ENCODE data around the gene CNTNAP5. TPM values are rescaled to one million over a fixed set of nuclear protein-coding genes. Genes with fewer than 3 reads are reported as not detected.

CNTNAP5 gene
- total RNA-seq, 3 donors from 2014 or later (not counting 1 experiment from before 2014, with no cell fraction given), result not detected

- no peaks in the 10 kb centered on the region for H3K27me3 ChIP-seq (ENCODE audit: control insufficient read depth, insufficient read depth, low read length)
Measured at GRCh38 chr2:124662946-124663644, 638.0 kb downstream of the CNTNAP5 start.

GRCh38 chr2:124663645-124663997 lies 638.5 kb downstream of the CNTNAP5 start:
- H3K27ac Mint-ChIP-seq, result no peak overlapping the region
- Histone ChIP-seq H3K27ac (ENCODE audit: low read length) (no peak overlapping the region), H3K36me3 (ENCODE audit: control insufficient read depth, insufficient read depth, low read length) (no peaks in the 10 kb centered on the region), H3K4me1 (ENCODE audit: control insufficient read depth, insufficient read depth, low read length) (no peaks in the 10 kb centered on the region), H3K4me3 (ENCODE audit: low read length) (no peak overlapping the region), H3K27me3 (ENCODE audit: control insufficient read depth, insufficient read depth, low read length) (no peaks in the 10 kb centered on the region), H3K9me3 (ENCODE audit: control insufficient read depth, insufficient read depth, low read length) (no peaks in the 10 kb centered on the region)
- H3K4me3 Mint-ChIP-seq, result no peak overlapping the region
- H3K27me3 Mint-ChIP-seq (ENCODE audit: low read depth in 2 of 2), result no peaks in the 10 kb centered on the region
- no peak for ATAC-seq
- intact Hi-C loops (cut with micrococcal nuclease), result no loop called here
- H3K9me3 Mint-ChIP-seq, result peaks cover 7 to 10% of the 10 kb centered on the region in 2 donors
- no peaks in the 10 kb centered on the region for H3K4me1 Mint-ChIP-seq
- H3K36me3 Mint-ChIP-seq, result no peaks in the 10 kb centered on the region
- no peak for TF ChIP-seq CTCF (IDR thresholded peaks at IDR 0.05)
- DNase-seq, result no peak

More at GRCh38 chr2:124662946-124663644, 638.0 kb downstream of the CNTNAP5 start:
- Histone ChIP-seq H3K4me1 (ENCODE audit: control insufficient read depth, insufficient read depth, low read length) (no peaks in the 10 kb centered on the region), H3K9me3 (ENCODE audit: control insufficient read depth, insufficient read depth, low read length) (no peaks in the 10 kb centered on the region), H3K36me3 (ENCODE audit: control insufficient read depth, insufficient read depth, low read length) (no peaks in the 10 kb centered on the region), H3K27ac (ENCODE audit: low read length) (no peak overlapping the region), H3K4me3 (ENCODE audit: low read length) (no peak overlapping the region)
- Mint-ChIP-seq H3K27ac (no peak overlapping the region), H3K27me3 (ENCODE audit: low read depth in 2 of 2) (no peaks in the 10 kb centered on the region), H3K36me3 (no peaks in the 10 kb centered on the region), H3K9me3 (peaks cover 6 to 10% of the 10 kb centered on the region in 2 donors), H3K4me1 (no peaks in the 10 kb centered on the region), H3K4me3 (no peak overlapping the region)
- WGBS (ENCODE audit: insufficient coverage), result 94% methylated on average over 9 of the region's 9 CpGs
- no peak for TF ChIP-seq CTCF (IDR thresholded peaks at IDR 0.05)
- intact Hi-C loops (cut with micrococcal nuclease), result no loop called here
- no peak for ATAC-seq
- DNase-seq, result no peak

DNA sequence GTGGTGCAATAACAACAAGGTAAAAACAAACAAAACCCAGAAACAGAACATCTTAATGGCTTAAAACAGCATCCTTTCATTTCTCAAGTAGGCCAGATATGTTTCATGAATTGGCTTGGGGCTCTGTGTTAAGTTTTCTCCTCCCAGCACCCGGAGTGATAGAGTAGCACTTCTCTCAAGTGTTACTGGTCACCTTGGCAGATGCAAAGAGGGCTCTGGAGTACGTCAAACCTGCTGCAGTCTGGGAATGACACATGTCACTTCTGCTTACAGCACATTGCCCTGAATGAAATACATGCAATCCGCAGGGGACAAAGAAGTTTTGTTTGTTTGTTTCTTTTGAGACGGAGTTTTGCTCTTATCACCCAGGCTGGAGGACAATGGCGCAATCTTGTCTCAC lies 639.3 kb downstream of the CNTNAP5 start:
- H3K27me3 Mint-ChIP-seq (ENCODE audit: low read depth in 2 of 2), result no peaks in the 10 kb centered on the region
- H3K27ac Mint-ChIP-seq, result no peak overlapping the region
- TF ChIP-seq CTCF (IDR thresholded peaks at IDR 0.05), result no peak
- intact Hi-C loops (cut with micrococcal nuclease), result no loop called here
- Histone ChIP-seq H3K27ac (ENCODE audit: low read length) (no peak overlapping the region), H3K9me3 (ENCODE audit: control insufficient read depth, insufficient read depth, low read length) (no peaks in the 10 kb centered on the region), H3K27me3 (ENCODE audit: control insufficient read depth, insufficient read depth, low read length) (no peaks in the 10 kb centered on the region), H3K4me3 (ENCODE audit: low read length) (no peak overlapping the region), H3K4me1 (ENCODE audit: control insufficient read depth, insufficient read depth, low read length) (no peaks in the 10 kb centered on the region), H3K36me3 (ENCODE audit: control insufficient read depth, insufficient read depth, low read length) (no peaks in the 10 kb centered on the region)
- DNase-seq (no peak), ATAC-seq (no peak)
- no peaks in the 10 kb centered on the region for H3K36me3 Mint-ChIP-seq
- H3K4me1 Mint-ChIP-seq, result no peaks in the 10 kb centered on the region
- no peak overlapping the region for H3K4me3 Mint-ChIP-seq
- 88% methylated on average over 5 of the region's 5 CpGs for WGBS (ENCODE audit: insufficient coverage)
- peaks cover 10 to 12% of the 10 kb centered on the region in 2 donors for H3K9me3 Mint-ChIP-seq

DNA sequence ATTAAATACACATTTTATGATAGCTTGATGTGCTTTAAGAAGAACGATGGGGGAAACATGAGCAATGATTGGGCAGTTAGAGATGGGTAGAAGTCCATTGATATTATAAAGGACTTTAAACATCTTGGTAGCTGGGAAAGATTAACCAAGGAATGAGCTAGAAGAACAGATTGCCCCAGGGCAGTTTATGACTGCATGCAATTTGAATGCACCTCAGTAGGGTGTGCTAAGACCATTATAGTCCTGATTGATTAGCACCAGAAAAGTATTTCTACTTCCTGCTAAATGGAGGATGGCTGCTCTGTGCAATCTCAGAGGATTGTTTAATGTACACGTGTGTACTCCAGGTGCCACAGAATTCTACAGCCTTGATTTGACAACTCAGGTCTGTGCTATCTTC lies 641.9 kb downstream of the CNTNAP5 start:
- Histone ChIP-seq H3K27ac (ENCODE audit: low read length) (no peak overlapping the region), H3K4me1 (ENCODE audit: control insufficient read depth, insufficient read depth, low read length) (no peaks in the 10 kb centered on the region), H3K27me3 (ENCODE audit: control insufficient read depth, insufficient read depth, low read length) (no peaks in the 10 kb centered on the region), H3K36me3 (ENCODE audit: control insufficient read depth, insufficient read depth, low read length) (no peaks in the 10 kb centered on the region), H3K4me3 (ENCODE audit: low read length) (no peak overlapping the region), H3K9me3 (ENCODE audit: control insufficient read depth, insufficient read depth, low read length) (no peaks in the 10 kb centered on the region)
- peaks cover 11 to 15% of the 10 kb centered on the region in 2 donors for H3K9me3 Mint-ChIP-seq
- no peaks in the 10 kb centered on the region for H3K36me3 Mint-ChIP-seq
- TF ChIP-seq CTCF (IDR thresholded peaks at IDR 0.05), result no peak
- H3K4me3 Mint-ChIP-seq, result no peak overlapping the region
- no peak for ATAC-seq
- H3K27me3 Mint-ChIP-seq (ENCODE audit: low read depth in 2 of 2), result no peaks in the 10 kb centered on the region
- WGBS (ENCODE audit: insufficient coverage), result 82% methylated on average over 2 of the region's 2 CpGs
- no peaks in the 10 kb centered on the region for H3K4me1 Mint-ChIP-seq
- no peak overlapping the region for H3K27ac Mint-ChIP-seq
- intact Hi-C loops (cut with micrococcal nuclease), result no loop called here
- no peak for DNase-seq

Data from natural killer cell (primary cell).